Skin epidermis (tissue), 12 donors: ENCODE results near the gene METTL24.

Source experiments
- H3K27ac ChIP-seq, 21 experiments: fragments of 200-600 bp; sonication (generic) in 11 of 21; one replicate each; pipeline ENCODE4 v1.5.0; 2020; ENCODE audit warnings: mild to moderate bottlenecking in 3 of 21, inconsistent platforms in 2 of 21, moderate library complexity in 2 of 21
- H3K4me3 ChIP-seq, 7 experiments: fragments of 200-600 bp; sonication (generic) in 2 of 7; one replicate each; pipeline ENCODE4 v1.5.0; 2020; ENCODE audit warnings: inconsistent platforms in 2 of 7, mild to moderate bottlenecking in 2 of 7, moderate library complexity in 1 of 7

The METTL24 gene

GRCh38 chr6:110341067-110341466 is 17.1 kb downstream of the METTL24 start:
- Histone ChIP-seq H3K4me3 (no peak overlapping the region), H3K27ac (no peak overlapping the region)

- Histone ChIP-seq H3K4me3 (no peak overlapping the region), H3K27ac (peak overlapping the region in 2 of 21 experiments; percentile 29 to 49)
Measured at GRCh38 chr6:110340392-110340965, 17.7 kb downstream of the METTL24 start.

- H3K27ac ChIP-seq = no peak overlapping the region
- H3K4me3 ChIP-seq = no peak overlapping the region
Measured at GRCh38 chr6:110338820-110339470, 19.2 kb downstream of the METTL24 start.

GRCh38 chr6:110337486-110337885 is 20.7 kb downstream of the METTL24 start:
- H3K4me3 ChIP-seq = no peak overlapping the region
- H3K27ac ChIP-seq = no peak overlapping the region

- no peak overlapping the region for H3K4me3 ChIP-seq
- H3K27ac ChIP-seq = no peak overlapping the region
Measured at GRCh38 chr6:110334423-110335180, 23.5 kb downstream of the METTL24 start.

- no peak overlapping the region for H3K4me3 ChIP-seq
- no peak overlapping the region for H3K27ac ChIP-seq
Measured at GRCh38 chr6:110332281-110332680, 25.9 kb downstream of the METTL24 start.

GRCh38 chr6:110331816-110332215 is 26.3 kb downstream of the METTL24 start:
- H3K27ac ChIP-seq = no peak overlapping the region
- H3K4me3 ChIP-seq = no peak overlapping the region

- Histone ChIP-seq H3K27ac (no peak overlapping the region), H3K4me3 (no peak overlapping the region)
Measured at GRCh38 chr6:110331390-110331789, 26.8 kb downstream of the METTL24 start.

GRCh38 chr6:110329714-110330436 is 28.3 kb downstream of the METTL24 start:
- Histone ChIP-seq H3K27ac (peak overlapping the region in 11 of 21 experiments; percentile 1 to 77 (median 31)), H3K4me3 (peak overlapping the region in 3 of 7 experiments; percentile 7 to 21 (median 11))

- Histone ChIP-seq H3K4me3 (peak overlapping the region in 3 of 7 experiments; percentile 7 to 21 (median 11)), H3K27ac (peak overlapping the region in 10 of 21 experiments; percentile 1 to 77 (median 36))
Measured at GRCh38 chr6:110329348-110329713, 28.8 kb downstream of the METTL24 start.

GRCh38 chr6:110328259-110328658 is 29.9 kb downstream of the METTL24 start:
- no peak overlapping the region for H3K4me3 ChIP-seq
- H3K27ac ChIP-seq = peak overlapping the region in 6 of 21 experiments; percentile 1 to 66 (median 20)

- Histone ChIP-seq H3K27ac (peak overlapping the region in 2 of 21 experiments; percentile 17 to 66), H3K4me3 (no peak overlapping the region)
Measured at GRCh38 chr6:110327391-110327790, 30.8 kb downstream of the METTL24 start.

- no peak overlapping the region for H3K4me3 ChIP-seq
- peak overlapping the region in 3 of 21 experiments; percentile 3 to 34 (median 8) for H3K27ac ChIP-seq
Measured at GRCh38 chr6:110326609-110327008, 31.5 kb downstream of the METTL24 start.

- peak overlapping the region in 3 of 21 experiments; percentile 8 to 51 (median 38) for H3K27ac ChIP-seq
- no peak overlapping the region for H3K4me3 ChIP-seq
Measured at GRCh38 chr6:110326057-110326456, 32.1 kb downstream of the METTL24 start.

GRCh38 chr6:110325197-110325596 is 33.0 kb downstream of the METTL24 start:
- Histone ChIP-seq H3K4me3 (no peak overlapping the region), H3K27ac (peak overlapping the region in 4 of 21 experiments; percentile 29 to 56 (median 50))

GRCh38 chr6:110324548-110324947 is 33.6 kb downstream of the METTL24 start:
- no peak overlapping the region for H3K4me3 ChIP-seq
- peak overlapping the region in 2 of 21 experiments; percentile 49 to 50 for H3K27ac ChIP-seq

GRCh38 chr6:110323258-110323657 is 34.9 kb downstream of the METTL24 start:
- Histone ChIP-seq H3K27ac (peak overlapping the region in 1 of 21 experiments; percentile 55), H3K4me3 (no peak overlapping the region)

GRCh38 chr6:110322874-110323242 is 35.3 kb downstream of the METTL24 start:
- Histone ChIP-seq H3K4me3 (no peak overlapping the region), H3K27ac (no peak overlapping the region)

GRCh38 chr6:110322151-110322873 is 35.8 kb downstream of the METTL24 start:
- Histone ChIP-seq H3K4me3 (no peak overlapping the region), H3K27ac (no peak overlapping the region)
